Uterus (tissue), 4 donors: ENCODE measurements around the gene KDELR1. TPM values are rescaled to one million over a fixed set of nuclear protein-coding genes. Genes with fewer than 3 reads are reported as not detected.

Source experiments
- DNase-seq, 2 donors: peaks; one replicate each; pipeline ENCODE4 v3.0.0-alpha.2; 2019 to 2020
- H3K27ac ChIP-seq, 2 donors: fragments of 200-600 bp; sonication (generic); 1 replicate in 1 of 2; 2 replicates in 1 of 2; pipeline ENCODE4 v1.5.1; 2016 to 2018
- H3K27me3 ChIP-seq, 2 donors: fragments of 200-600 bp; sonication (generic); one replicate each; pipeline ENCODE4 v1.5.1; 2018 to 2019; ENCODE audit warnings: control low read depth in 1 of 2
- H3K36me3 ChIP-seq, 2 donors: fragments of 200-600 bp; sonication (generic); one replicate each; pipeline ENCODE4 v1.5.1; 2019; ENCODE audit warnings: control low read depth in 1 of 2
- H3K4me1 ChIP-seq, 2 donors: fragments of 200-600 bp; sonication (generic); one replicate each; pipeline ENCODE4 v1.5.1; 2018 to 2019; ENCODE audit warnings: control low read depth in 1 of 2
- H3K4me3 ChIP-seq, 2 donors: fragments of 200-600 bp; sonication (generic); 1 replicate in 1 of 2; 2 replicates in 1 of 2; pipeline ENCODE4 v1.5.1; 2018 to 2019; ENCODE audit warnings: mild to moderate bottlenecking in 1 of 2
- H3K9me3 ChIP-seq, 2 donors: fragments of 200-600 bp; sonication (generic); one replicate each; pipeline ENCODE4 v1.5.1; 2019; ENCODE audit warnings: control low read depth in 1 of 2
- POLR2A ChIP-seq, 2 donors: fragments of 450-650 bp; IDR thresholded peaks; one replicate each; pipeline ENCODE4 v1.6.1; 2016; ENCODE audit warnings: antibody characterized with exemption in 2 of 2, mild to moderate bottlenecking in 1 of 2, moderate library complexity in 1 of 2
- intact Hi-C: fragments of 100-400 bp; cut with DNase I; formaldehyde crosslinking; loops from one replicate; pipeline ENCODE4 v1.15.1; 2023; ENCODE audit warnings: low total_unique reads
- total RNA-seq, 4 donors: library from RNA; depleted of rRNA in 3 of 4; stranded (reverse); fragments of >200 nt in 3 of 4; gene quantifications; one replicate each; pipeline versions ENCODE4 v1.1.0 to v1.2.4, GENCODE V29; 2014 to 2023
- TF ChIP-seq, protein P1 (sequence below), 4 experiments: fragments of 200-600 bp in 2 of 4; fragments of 450-650 bp in 2 of 4; sonication (generic) in 2 of 4; IDR thresholded peaks; one replicate each; pipeline ENCODE4 v1.5.1; 2016 to 2019; ENCODE audit warnings: antibody characterized with exemption in 4 of 4, mild to moderate bottlenecking in 2 of 4, moderate library complexity in 1 of 4
- donor health status: DM: yes; HTN: yes; CAD: no.

KDELR1 gene
- total RNA-seq, 4 donors from 2014 or later: 58.5 to 137 (median 89.3) TPM

- Histone ChIP-seq H3K4me1 (no peaks in the 10 kb centered on the region), H3K27me3 (no peaks in the 10 kb centered on the region), H3K4me3 (no peak overlapping the region), H3K9me3 (no peaks in the 10 kb centered on the region), H3K36me3 (no peaks in the 10 kb centered on the region), H3K27ac (no peak overlapping the region)
- intact Hi-C loops: no loop called here
- no peak for TF ChIP-seq POLR2A (IDR thresholded peaks at IDR 0.05)
- TF ChIP-seq, protein P1, sequence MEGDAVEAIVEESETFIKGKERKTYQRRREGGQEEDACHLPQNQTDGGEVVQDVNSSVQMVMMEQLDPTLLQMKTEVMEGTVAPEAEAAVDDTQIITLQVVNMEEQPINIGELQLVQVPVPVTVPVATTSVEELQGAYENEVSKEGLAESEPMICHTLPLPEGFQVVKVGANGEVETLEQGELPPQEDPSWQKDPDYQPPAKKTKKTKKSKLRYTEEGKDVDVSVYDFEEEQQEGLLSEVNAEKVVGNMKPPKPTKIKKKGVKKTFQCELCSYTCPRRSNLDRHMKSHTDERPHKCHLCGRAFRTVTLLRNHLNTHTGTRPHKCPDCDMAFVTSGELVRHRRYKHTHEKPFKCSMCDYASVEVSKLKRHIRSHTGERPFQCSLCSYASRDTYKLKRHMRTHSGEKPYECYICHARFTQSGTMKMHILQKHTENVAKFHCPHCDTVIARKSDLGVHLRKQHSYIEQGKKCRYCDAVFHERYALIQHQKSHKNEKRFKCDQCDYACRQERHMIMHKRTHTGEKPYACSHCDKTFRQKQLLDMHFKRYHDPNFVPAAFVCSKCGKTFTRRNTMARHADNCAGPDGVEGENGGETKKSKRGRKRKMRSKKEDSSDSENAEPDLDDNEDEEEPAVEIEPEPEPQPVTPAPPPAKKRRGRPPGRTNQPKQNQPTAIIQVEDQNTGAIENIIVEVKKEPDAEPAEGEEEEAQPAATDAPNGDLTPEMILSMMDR (IDR thresholded peaks at IDR 0.05): no peak
- peak in 1 of 2 donors; percentile 70 for DNase-seq
Measured at GRCh38 chr19:48421548-48421947, 30.2 kb upstream of the KDELR1 start.

DNA sequence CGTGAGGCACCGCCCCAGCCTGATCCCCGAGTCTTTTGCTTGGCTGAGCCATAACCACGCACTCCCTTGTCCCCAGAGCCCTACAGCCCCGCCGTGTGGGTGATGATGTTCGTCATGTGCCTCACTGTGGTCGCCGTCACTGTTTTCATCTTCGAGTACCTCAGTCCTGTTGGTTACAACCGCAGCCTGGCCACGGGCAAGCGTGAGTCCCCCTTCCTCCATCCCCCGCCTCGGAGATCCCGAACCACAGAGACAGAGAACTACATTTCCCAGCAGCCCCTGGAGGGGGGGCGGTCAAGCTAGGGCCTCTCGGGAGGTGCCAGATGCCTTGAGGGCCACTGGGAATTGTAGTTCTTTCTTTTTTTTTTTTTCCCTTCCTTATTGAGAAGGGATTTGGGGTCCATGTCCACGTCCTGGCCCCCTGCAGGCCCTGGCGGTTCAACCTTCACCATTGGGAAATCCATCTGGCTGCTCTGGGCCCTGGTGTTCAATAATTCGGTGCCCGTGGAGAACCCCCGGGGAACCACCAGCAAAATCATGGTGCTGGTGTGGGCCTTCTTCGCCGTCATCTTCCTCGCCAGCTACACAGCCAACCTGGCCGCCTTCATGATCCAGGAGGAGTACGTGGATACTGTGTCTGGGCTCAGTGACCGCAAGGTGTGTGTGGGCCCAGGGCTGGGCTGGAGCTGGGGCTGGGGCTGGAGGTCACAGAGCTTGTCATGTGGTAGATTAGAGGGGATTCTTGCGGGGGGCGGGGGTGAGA lies 28.0 kb upstream of the KDELR1 start:
- Histone ChIP-seq H3K27me3 (no peaks in the 10 kb centered on the region), H3K4me1 (no peaks in the 10 kb centered on the region), H3K27ac (no peak overlapping the region), H3K36me3 (no peaks in the 10 kb centered on the region), H3K4me3 (no peak overlapping the region), H3K9me3 (no peaks in the 10 kb centered on the region)
- TF ChIP-seq POLR2A (IDR thresholded peaks at IDR 0.05): no peak
- TF ChIP-seq, protein P1 (IDR thresholded peaks at IDR 0.05): no peak
- intact Hi-C loops: no loop called here
- peak in 1 of 2 donors; percentile 28 for DNase-seq

DNA sequence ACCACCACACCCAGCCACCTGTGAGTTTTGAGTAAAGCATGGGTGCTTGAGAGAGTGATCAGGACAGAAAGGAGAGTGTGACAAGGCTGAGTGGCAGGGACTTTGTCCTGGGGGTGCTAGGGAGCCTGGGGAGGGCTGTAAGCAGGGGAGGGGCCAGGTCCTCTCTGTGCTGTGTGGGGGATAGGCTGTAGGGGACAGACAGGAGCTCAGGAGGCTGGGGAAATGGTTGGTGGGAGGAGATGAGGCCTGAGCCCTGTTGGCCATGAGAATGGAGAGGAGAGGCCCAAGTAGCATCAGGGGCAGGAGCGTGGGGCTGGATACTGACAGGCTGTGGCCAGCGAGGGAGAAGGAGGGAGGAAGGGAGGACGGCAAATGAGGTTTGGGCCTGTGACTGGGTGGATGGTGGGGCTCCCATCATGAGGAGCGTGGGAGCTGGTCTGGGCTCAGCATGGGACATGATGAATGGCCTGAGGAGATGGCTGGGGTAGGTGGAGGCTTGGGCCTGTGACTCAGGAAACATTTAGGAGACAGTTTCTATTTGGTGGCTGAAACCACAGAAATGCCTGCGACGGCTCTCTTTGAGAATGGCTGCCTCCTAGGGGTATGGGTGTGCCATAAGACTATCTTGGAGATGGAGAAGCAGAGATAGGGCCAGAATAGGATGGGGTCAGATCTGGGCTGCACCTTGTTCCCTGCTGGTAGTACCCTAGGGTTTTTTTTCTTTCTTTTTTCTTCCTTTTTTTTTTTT lies 27.1 kb upstream of the KDELR1 start:
- no peak for DNase-seq
- Histone ChIP-seq H3K4me3 (no peak overlapping the region), H3K36me3 (no peaks in the 10 kb centered on the region), H3K9me3 (no peaks in the 10 kb centered on the region), H3K27ac (no peak overlapping the region), H3K4me1 (no peaks in the 10 kb centered on the region), H3K27me3 (no peaks in the 10 kb centered on the region)
- TF ChIP-seq, protein P1 (IDR thresholded peaks at IDR 0.05): no peak
- TF ChIP-seq POLR2A (IDR thresholded peaks at IDR 0.05): no peak
- intact Hi-C loops: no loop called here

- DNase-seq: no peak
- Histone ChIP-seq H3K36me3 (no peaks in the 10 kb centered on the region), H3K9me3 (no peaks in the 10 kb centered on the region), H3K4me3 (no peak overlapping the region), H3K4me1 (no peaks in the 10 kb centered on the region), H3K27me3 (no peaks in the 10 kb centered on the region), H3K27ac (no peak overlapping the region)
- intact Hi-C loops: no loop called here
- TF ChIP-seq, protein P1 (IDR thresholded peaks at IDR 0.05): no peak
- TF ChIP-seq POLR2A (IDR thresholded peaks at IDR 0.05): no peak
Measured at GRCh38 chr19:48417421-48417820, 26.1 kb upstream of the KDELR1 start.

- H3K9me3 ChIP-seq: no peaks in the 10 kb centered on the region
- no peak overlapping the region for H3K27ac ChIP-seq
- H3K4me3 ChIP-seq: no peak overlapping the region
- no peak for TF ChIP-seq POLR2A (IDR thresholded peaks at IDR 0.05)
- TF ChIP-seq, protein P1 (IDR thresholded peaks at IDR 0.05): no peak
- no peaks in the 10 kb centered on the region for H3K27me3 ChIP-seq
- intact Hi-C loops: no loop called here
- no peak for DNase-seq
- no peaks in the 10 kb centered on the region for H3K4me1 ChIP-seq
- H3K36me3 ChIP-seq: no peaks in the 10 kb centered on the region
Measured at GRCh38 chr19:48415806-48416221, 24.5 kb upstream of the KDELR1 start.
